Uterus (tissue), 4 donors: Measurements from ENCODE around the gene OR2AK2. TPM values are rescaled to one million over a fixed set of nuclear protein-coding genes. Genes with fewer than 3 reads are reported as not detected.
"Not testable (repeated sequence)": the region's sequence is repeated elsewhere in the genome, so short reads cannot be mapped to it uniquely, and the experiment has no call there.

Experiments
- DNase-seq, 2 donors: peaks; one replicate each; pipeline ENCODE4 v3.0.0-alpha.2; 2019 to 2020
- H3K27ac ChIP-seq, 2 donors: fragments of 200-600 bp; sonication (generic); 1 replicate in 1 of 2; 2 replicates in 1 of 2; pipeline ENCODE4 v1.5.1; 2016 to 2018
- H3K27me3 ChIP-seq, 2 donors: fragments of 200-600 bp; sonication (generic); one replicate each; pipeline ENCODE4 v1.5.1; 2018 to 2019; ENCODE audit warnings: control low read depth in 1 of 2
- H3K36me3 ChIP-seq, 2 donors: fragments of 200-600 bp; sonication (generic); one replicate each; pipeline ENCODE4 v1.5.1; 2019; ENCODE audit warnings: control low read depth in 1 of 2
- H3K4me1 ChIP-seq, 2 donors: fragments of 200-600 bp; sonication (generic); one replicate each; pipeline ENCODE4 v1.5.1; 2018 to 2019; ENCODE audit warnings: control low read depth in 1 of 2
- H3K4me3 ChIP-seq, 2 donors: fragments of 200-600 bp; sonication (generic); 1 replicate in 1 of 2; 2 replicates in 1 of 2; pipeline ENCODE4 v1.5.1; 2018 to 2019; ENCODE audit warnings: mild to moderate bottlenecking in 1 of 2
- H3K9me3 ChIP-seq, 2 donors: fragments of 200-600 bp; sonication (generic); one replicate each; pipeline ENCODE4 v1.5.1; 2019; ENCODE audit warnings: control low read depth in 1 of 2
- CTCF ChIP-seq, 4 experiments: fragments of 200-600 bp in 2 of 4; fragments of 450-650 bp in 2 of 4; sonication (generic) in 2 of 4; IDR thresholded peaks; one replicate each; pipeline ENCODE4 v1.5.1; 2016 to 2019; ENCODE audit warnings: antibody characterized with exemption in 4 of 4, mild to moderate bottlenecking in 2 of 4, moderate library complexity in 1 of 4
- POLR2A ChIP-seq, 2 donors: fragments of 450-650 bp; IDR thresholded peaks; one replicate each; pipeline ENCODE4 v1.6.1; 2016; ENCODE audit warnings: antibody characterized with exemption in 2 of 2, mild to moderate bottlenecking in 1 of 2, moderate library complexity in 1 of 2
- intact Hi-C: fragments of 100-400 bp; cut with DNase I; formaldehyde crosslinking; loops from one replicate; pipeline ENCODE4 v1.15.1; 2023; ENCODE audit warnings: low total_unique reads
- total RNA-seq, 4 donors: library from RNA; depleted of rRNA in 3 of 4; stranded (reverse); fragments of >200 nt in 3 of 4; gene quantifications; one replicate each; pipeline versions ENCODE4 v1.1.0 to v1.2.4, GENCODE V29; 2014 to 2023
- donor health status: DM: yes; HTN: yes; CAD: no.

OR2AK2 gene
- total RNA-seq, 4 donors from 2014 or later = not detected

DNA sequence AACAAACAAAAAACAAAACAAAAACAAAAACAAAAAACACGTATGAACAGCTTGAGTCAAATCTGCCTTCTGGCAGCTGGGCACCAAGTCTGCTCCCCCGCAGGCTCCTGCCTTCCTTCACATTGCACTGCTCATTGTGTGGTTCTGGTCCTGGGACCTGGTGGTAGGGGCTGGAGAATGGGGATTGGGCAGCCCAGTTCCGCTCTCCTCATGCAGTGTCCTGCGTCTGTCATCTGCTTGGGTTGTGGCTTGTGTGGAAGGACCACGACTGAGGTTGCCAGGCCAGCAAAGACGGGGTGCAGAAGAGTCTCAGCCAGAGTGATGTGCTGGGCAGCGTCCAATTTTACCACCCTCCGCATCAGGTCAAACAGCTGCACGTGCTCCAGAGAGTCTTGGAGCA is 29.3 kb upstream of the OR2AK2 start:
- H3K27me3 ChIP-seq = no peaks in the 10 kb centered on the region
- intact Hi-C loops = no loop called here
- DNase-seq = no peak
- no peaks in the 10 kb centered on the region for H3K4me1 ChIP-seq
- H3K4me3 ChIP-seq = no peak overlapping the region
- no peaks in the 10 kb centered on the region for H3K9me3 ChIP-seq
- TF ChIP-seq CTCF (IDR thresholded peaks at IDR 0.05) (no peak), POLR2A (IDR thresholded peaks at IDR 0.05) (no peak)
- no peak overlapping the region for H3K27ac ChIP-seq
- H3K36me3 ChIP-seq = no peaks in the 10 kb centered on the region

DNA sequence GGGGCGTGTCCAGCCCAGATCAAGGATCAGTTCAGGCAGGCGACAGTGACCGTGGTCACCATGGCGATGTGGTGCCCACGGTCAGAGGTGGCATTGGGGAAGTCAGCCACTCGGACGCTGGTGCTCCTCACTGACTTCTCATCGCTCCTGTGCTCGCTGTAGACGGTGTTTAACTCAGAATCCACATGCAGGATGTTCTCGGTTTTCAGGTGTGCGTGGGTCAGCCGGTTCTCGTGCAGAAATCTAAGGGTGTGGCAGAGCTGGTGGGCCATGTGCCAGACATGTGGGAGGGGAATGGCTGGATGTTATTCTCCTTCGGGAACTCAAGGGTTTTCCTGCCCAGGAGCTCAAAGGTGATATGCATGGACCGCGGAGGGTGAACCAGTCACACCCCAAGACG is 28.6 kb upstream of the OR2AK2 start:
- H3K4me3 ChIP-seq = no peak overlapping the region
- H3K27ac ChIP-seq = no peak overlapping the region
- no peaks in the 10 kb centered on the region for H3K27me3 ChIP-seq
- TF ChIP-seq POLR2A (IDR thresholded peaks at IDR 0.05) = no peak
- no peak for TF ChIP-seq CTCF (IDR thresholded peaks at IDR 0.05)
- H3K9me3 ChIP-seq = no peaks in the 10 kb centered on the region
- no peaks in the 10 kb centered on the region for H3K36me3 ChIP-seq
- intact Hi-C loops = no loop called here
- no peaks in the 10 kb centered on the region for H3K4me1 ChIP-seq
- no peak for DNase-seq

DNA sequence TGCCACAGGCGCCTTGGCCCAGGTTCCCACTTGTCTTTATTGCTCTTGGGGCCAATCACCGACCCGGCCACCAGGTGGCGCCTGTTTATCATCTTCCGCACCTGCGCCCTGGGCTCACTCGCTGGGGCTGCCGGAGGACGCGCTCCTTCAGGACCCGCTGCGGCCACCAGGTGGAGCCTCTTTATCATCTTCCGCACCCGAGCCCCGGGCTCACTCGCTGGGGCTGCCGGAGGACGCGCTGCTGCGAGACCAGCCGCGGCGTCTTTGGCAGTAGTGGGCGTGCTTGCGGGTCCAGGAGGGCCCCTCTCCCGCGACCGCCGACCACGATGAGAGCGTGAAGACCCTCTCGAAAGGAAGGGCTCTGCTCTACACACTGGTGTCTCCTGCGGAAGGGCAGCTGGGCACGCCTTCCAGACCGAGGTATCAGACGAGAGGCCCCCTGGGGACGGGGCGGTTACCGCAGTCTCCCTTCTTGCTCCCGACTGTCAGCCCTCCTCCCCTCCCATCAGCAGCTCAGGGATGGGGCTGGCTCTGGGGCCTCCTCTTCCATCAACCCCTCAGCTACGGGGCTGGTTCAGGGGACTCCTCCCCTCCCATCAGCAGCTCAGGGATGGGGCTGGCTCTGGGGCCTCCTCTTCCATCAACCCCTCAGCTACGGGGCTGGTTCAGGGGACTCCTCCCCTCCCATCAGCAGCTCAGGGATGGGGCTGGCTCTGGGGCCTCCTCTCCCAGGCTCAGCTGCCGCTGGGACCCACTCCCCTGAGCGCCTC is 27.9 kb upstream of the OR2AK2 start:
- H3K36me3 ChIP-seq, H3K9me3 ChIP-seq, H3K4me1 ChIP-seq, intact Hi-C loops, H3K27ac ChIP-seq, H3K27me3 ChIP-seq: not testable (repeated sequence)
- peak overlapping the region in 1 of 2 donors; percentile 21 for H3K4me3 ChIP-seq
- peak in 2 of 4 experiments; percentile 17 to 47 for TF ChIP-seq CTCF (IDR thresholded peaks at IDR 0.05)
- DNase-seq = peak; percentile 21 to 29

DNA sequence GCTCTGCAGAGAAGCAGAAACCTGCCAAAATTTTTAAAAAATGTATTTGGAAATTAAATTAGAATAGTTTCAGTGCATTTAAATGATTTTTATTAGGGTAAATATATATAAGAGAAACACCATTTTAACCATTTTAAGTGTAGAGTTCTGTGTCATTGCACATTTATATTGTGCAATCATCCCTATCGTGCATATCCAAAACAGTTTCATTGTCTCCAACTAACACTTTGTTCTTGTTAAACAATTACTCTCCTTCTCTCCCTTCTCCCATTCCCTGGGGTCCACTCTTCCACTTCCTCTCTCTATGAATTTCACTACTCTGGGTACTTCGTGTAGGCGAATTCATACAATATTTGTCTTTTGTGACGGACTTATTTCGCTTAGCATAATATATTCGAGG is 22.4 kb upstream of the OR2AK2 start:
- Histone ChIP-seq H3K27ac (no peak overlapping the region), H3K27me3 (no peaks in the 10 kb centered on the region)
- intact Hi-C loops = no loop called here

More for the DNA sequence above, 22.4 kb upstream of the OR2AK2 start:
- no peak for DNase-seq
- H3K4me3 ChIP-seq = no peak overlapping the region
- TF ChIP-seq POLR2A (IDR thresholded peaks at IDR 0.05) = no peak
- no peak for TF ChIP-seq CTCF (IDR thresholded peaks at IDR 0.05)
- H3K9me3 ChIP-seq = no peaks in the 10 kb centered on the region
- no peaks in the 10 kb centered on the region for H3K36me3 ChIP-seq
- no peaks in the 10 kb centered on the region for H3K4me1 ChIP-seq
